Glomerular visceral epithelial cell (primary cell): ENCODE results near the gene CPAMD8.
A peak's percentile ranks its signal among the peaks of the same experiment; 100 is the strongest.

Experiments
- DNase-seq: peaks from one replicate; pipeline ENCODE4 v3.0.0-alpha.2; 2016; ENCODE audit errors: extremely low spot score

CPAMD8 gene

GRCh38 chr19:16892868-16893685 is 133.5 kb downstream of the CPAMD8 start:
- DNase-seq: no peak

GRCh38 chr19:16892436-16892835 is 134.2 kb downstream of the CPAMD8 start:
- DNase-seq: no peak

GRCh38 chr19:16891696-16892382 is 134.8 kb downstream of the CPAMD8 start:
- DNase-seq: no peak

- DNase-seq: no peak
Measured at GRCh38 chr19:16890461-16891184, 136.0 kb downstream of the CPAMD8 start.

- DNase-seq: no peak
Measured at GRCh38 chr19:16889883-16890460, 136.6 kb downstream of the CPAMD8 start.

- peak; percentile 22 for DNase-seq
Measured at GRCh38 chr19:16889366-16889882, 137.2 kb downstream of the CPAMD8 start.

GRCh38 chr19:16888629-16889365 is 137.8 kb downstream of the CPAMD8 start, which contains the start of gene F2RL3:
Gene F2RL3 (plus strand): TSS chr19:16888999. CDS start chr19:16889190, 191 bp downstream.
- DNase-seq: peak; percentile 60

GRCh38 chr19:16887353-16888265 is 139.0 kb downstream of the CPAMD8 start:
- DNase-seq: no peak

- peak; percentile 13 for DNase-seq
Measured at GRCh38 chr19:16886305-16886880, 140.2 kb downstream of the CPAMD8 start.

- DNase-seq: peak; percentile 32
Measured at GRCh38 chr19:16885166-16885565, 141.4 kb downstream of the CPAMD8 start.

GRCh38 chr19:16883522-16883921 is 143.1 kb downstream of the CPAMD8 start:
- peak; percentile 21 for DNase-seq

- no peak for DNase-seq
Measured at GRCh38 chr19:16882146-16882545, 144.5 kb downstream of the CPAMD8 start.

- no peak for DNase-seq
Measured at GRCh38 chr19:16880884-16881554, 145.6 kb downstream of the CPAMD8 start.

- no peak for DNase-seq
Measured at GRCh38 chr19:16878181-16878965, 148.2 kb downstream of the CPAMD8 start.

GRCh38 chr19:16877581-16877980 is 149.0 kb downstream of the CPAMD8 start:
- DNase-seq: peak; percentile 18

- DNase-seq: peak; percentile 88
Measured at GRCh38 chr19:16876904-16877361, 149.7 kb downstream of the CPAMD8 start.

- no peak for DNase-seq
Measured at GRCh38 chr19:16875584-16876555, 150.7 kb downstream of the CPAMD8 start.
